Measurements from ENCODE around the gene FNDC5. TPM values are rescaled to one million over a fixed set of nuclear protein-coding genes. Genes with fewer than 3 reads are reported as not detected.

The FNDC5 gene
- total RNA-seq, 1 donor from 2014 or later, result not detected

- no peak for ATAC-seq
Observed at GRCh38 chr1:32864375-32865019, 6.2 kb downstream of the FNDC5 start.

- ATAC-seq, result no peak
Observed at GRCh38 chr1:32863881-32864245, 6.8 kb downstream of the FNDC5 start.

GRCh38 chr1:32863218-32863880 is 7.4 kb downstream of the FNDC5 start:
- no peak for ATAC-seq

- ATAC-seq, result no peak
Observed at GRCh38 chr1:32861904-32862695, 8.6 kb downstream of the FNDC5 start.

- no peak for ATAC-seq
Observed at GRCh38 chr1:32860566-32860965, 10.1 kb downstream of the FNDC5 start.

GRCh38 chr1:32859915-32860314 is 10.8 kb downstream of the FNDC5 start:
- ATAC-seq, result no peak

GRCh38 chr1:32858791-32859190 is 11.9 kb downstream of the FNDC5 start:
- ATAC-seq, result no peak

GRCh38 chr1:32858136-32858535 is 12.6 kb downstream of the FNDC5 start:
- ATAC-seq, result no peak

GRCh38 chr1:32855861-32856617 is 14.7 kb downstream of the FNDC5 start:
- ATAC-seq, result no peak

- no peak for ATAC-seq
Observed at GRCh38 chr1:32848354-32849063, 22.2 kb downstream of the FNDC5 start.

- ATAC-seq, result no peak
Observed at GRCh38 chr1:32831878-32832277, 38.8 kb downstream of the FNDC5 start.

- no peak for ATAC-seq
Observed at GRCh38 chr1:32830092-32830852, 40.4 kb downstream of the FNDC5 start.

GRCh38 chr1:32828341-32828740 is 42.4 kb downstream of the FNDC5 start:
- ATAC-seq, result no peak

- ATAC-seq, result no peak
Observed at GRCh38 chr1:32825181-32825580, 45.5 kb downstream of the FNDC5 start.

GRCh38 chr1:32818804-32819541 is 51.7 kb downstream of the FNDC5 start:
- no peak for ATAC-seq

GRCh38 chr1:32817815-32818786 is 52.6 kb downstream of the FNDC5 start:
- ATAC-seq, result peak; percentile 28

- ATAC-seq, result peak; percentile 99
Observed at GRCh38 chr1:32817159-32817814, 53.4 kb downstream of the FNDC5 start, which contains the start of the genes S100PBP and YARS1. Gene S100PBP, plus strand, starts transcription at chr1:32817653. Its CDS starts 8,447 bp downstream, at chr1:32826100. Gene YARS1, minus strand, starts transcription at chr1:32817358. Its CDS starts 114 bp downstream, at chr1:32817244.

GRCh38 chr1:32816676-32817158 is 54.0 kb downstream of the FNDC5 start:
- peak; percentile 31 for ATAC-seq

Measured in esophagus mucosa (tissue), 1 donor.